ENCODE measurements around the gene ARHGAP44. TPM values are rescaled to one million over a fixed set of nuclear protein-coding genes. Genes with fewer than 3 reads are reported as not detected.

The ARHGAP44 gene
- total RNA-seq, 1 donor from 2014 or later = 12.4 TPM

DNA sequence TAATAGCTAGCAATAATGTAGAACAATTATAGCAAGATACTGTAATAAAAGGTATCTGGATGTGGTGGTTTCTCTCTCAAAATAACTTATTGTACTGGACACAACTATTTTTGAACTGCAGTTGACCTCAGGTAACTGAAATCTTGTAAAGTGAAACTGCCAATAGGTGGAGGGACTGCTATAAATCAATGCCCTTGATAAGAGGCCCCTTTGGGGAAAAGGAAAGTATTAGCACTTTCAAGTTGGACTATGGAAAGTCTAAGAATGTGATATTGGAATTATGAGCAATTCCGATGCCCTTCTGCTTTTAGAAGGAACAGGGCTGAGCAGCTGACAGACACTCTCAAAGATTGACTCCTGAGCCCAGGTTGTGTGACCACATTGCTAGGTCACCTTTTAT is 44.5 kb upstream of the ARHGAP44 start:
- H3K27ac Mint-ChIP-seq = no peak overlapping the region
- TF ChIP-seq, protein P1, sequence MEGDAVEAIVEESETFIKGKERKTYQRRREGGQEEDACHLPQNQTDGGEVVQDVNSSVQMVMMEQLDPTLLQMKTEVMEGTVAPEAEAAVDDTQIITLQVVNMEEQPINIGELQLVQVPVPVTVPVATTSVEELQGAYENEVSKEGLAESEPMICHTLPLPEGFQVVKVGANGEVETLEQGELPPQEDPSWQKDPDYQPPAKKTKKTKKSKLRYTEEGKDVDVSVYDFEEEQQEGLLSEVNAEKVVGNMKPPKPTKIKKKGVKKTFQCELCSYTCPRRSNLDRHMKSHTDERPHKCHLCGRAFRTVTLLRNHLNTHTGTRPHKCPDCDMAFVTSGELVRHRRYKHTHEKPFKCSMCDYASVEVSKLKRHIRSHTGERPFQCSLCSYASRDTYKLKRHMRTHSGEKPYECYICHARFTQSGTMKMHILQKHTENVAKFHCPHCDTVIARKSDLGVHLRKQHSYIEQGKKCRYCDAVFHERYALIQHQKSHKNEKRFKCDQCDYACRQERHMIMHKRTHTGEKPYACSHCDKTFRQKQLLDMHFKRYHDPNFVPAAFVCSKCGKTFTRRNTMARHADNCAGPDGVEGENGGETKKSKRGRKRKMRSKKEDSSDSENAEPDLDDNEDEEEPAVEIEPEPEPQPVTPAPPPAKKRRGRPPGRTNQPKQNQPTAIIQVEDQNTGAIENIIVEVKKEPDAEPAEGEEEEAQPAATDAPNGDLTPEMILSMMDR (IDR thresholded peaks at IDR 0.05; ENCODE audit: unreplicated experiment) = no peak
- H3K9me3 Mint-ChIP-seq (ENCODE audit: low read depth) = peaks cover 3% of the 10 kb centered on the region
- DNase-seq (ENCODE audit: low spot score, unreplicated experiment) = no peak
- H3K4me3 Mint-ChIP-seq (ENCODE audit: low read depth) = no peak overlapping the region
- peaks cover 2% of the 10 kb centered on the region for H3K36me3 Mint-ChIP-seq (ENCODE audit: insufficient read depth)
- H3K27me3 Mint-ChIP-seq = no peaks in the 10 kb centered on the region
- peaks cover 25% of the 10 kb centered on the region for H3K4me1 Mint-ChIP-seq (ENCODE audit: low read depth)

DNA sequence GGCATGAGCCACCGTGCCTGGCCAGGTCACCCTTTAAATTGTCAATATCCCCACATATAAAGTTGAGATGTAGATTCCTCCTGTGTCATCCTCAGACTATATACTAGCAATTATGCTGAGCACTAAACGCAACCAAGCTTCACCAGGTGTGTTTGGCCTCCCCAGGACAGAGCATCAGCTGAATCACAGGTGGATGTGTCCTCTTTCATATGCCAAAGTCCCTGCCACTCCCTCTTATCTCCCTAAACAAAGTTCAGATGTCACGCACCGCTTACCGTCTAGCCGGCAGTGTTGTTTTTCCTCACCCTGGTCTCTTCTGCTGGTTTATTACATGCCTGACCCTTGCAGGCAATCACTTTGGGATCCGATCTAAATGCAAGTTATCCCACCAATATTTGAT is 43.8 kb upstream of the ARHGAP44 start:
- peaks cover 2% of the 10 kb centered on the region for H3K36me3 Mint-ChIP-seq (ENCODE audit: insufficient read depth)
- no peak overlapping the region for H3K4me3 Mint-ChIP-seq (ENCODE audit: low read depth)
- no peak for DNase-seq (ENCODE audit: low spot score, unreplicated experiment)
- peaks cover 25% of the 10 kb centered on the region for H3K4me1 Mint-ChIP-seq (ENCODE audit: low read depth)
- H3K9me3 Mint-ChIP-seq (ENCODE audit: low read depth) = peaks cover 3% of the 10 kb centered on the region
- H3K27me3 Mint-ChIP-seq = no peaks in the 10 kb centered on the region
- H3K27ac Mint-ChIP-seq = no peak overlapping the region
- TF ChIP-seq, protein P1 (IDR thresholded peaks at IDR 0.05; ENCODE audit: unreplicated experiment) = no peak

DNA sequence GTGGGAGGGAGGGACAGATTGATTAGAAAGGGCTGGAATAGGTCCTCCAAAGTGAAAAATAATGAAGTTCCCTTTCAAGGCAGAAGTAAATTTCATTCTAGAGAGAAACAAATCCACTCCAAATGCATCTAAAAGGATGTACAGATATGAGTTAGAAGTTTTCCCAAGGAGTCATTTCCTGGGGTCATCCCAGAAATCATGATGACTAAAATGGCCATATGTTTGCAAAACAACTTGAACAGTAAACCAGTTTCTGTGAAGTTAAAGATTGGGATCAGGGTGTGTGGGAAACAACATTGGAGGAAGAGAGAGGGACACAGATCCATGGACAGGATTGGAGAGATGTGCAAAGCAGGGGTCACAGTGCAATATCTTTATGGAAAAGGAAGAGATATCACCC is 32.5 kb upstream of the ARHGAP44 start:
- Mint-ChIP-seq H3K27me3 (no peaks in the 10 kb centered on the region), H3K36me3 (ENCODE audit: insufficient read depth) (peaks cover 1% of the 10 kb centered on the region), H3K4me3 (ENCODE audit: low read depth) (no peak overlapping the region), H3K4me1 (ENCODE audit: low read depth) (peaks cover 2% of the 10 kb centered on the region), H3K27ac (no peak overlapping the region), H3K9me3 (ENCODE audit: low read depth) (no peaks in the 10 kb centered on the region)
- DNase-seq (ENCODE audit: low spot score, unreplicated experiment) = no peak
- TF ChIP-seq, protein P1 (IDR thresholded peaks at IDR 0.05; ENCODE audit: unreplicated experiment) = no peak

DNA sequence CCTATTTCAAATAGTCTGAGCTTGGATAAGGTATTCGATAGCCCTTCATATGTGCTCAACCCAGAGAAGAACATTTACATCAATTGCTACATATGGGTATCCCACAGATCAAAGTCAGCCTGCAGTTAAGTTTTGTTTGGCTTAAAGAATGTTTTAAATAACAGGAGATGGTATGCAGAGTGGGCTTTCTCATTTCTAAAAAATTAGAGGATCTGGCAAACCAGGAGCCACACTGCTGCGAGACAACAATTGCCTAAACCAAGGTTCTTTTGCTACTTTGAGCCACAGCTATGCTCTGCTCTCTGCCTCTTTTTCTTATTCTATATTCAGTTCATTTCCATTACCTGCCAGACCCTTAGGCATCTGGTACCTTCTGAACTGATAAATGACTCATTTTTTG is 30.2 kb upstream of the ARHGAP44 start:
- no peaks in the 10 kb centered on the region for H3K9me3 Mint-ChIP-seq (ENCODE audit: low read depth)
- H3K4me1 Mint-ChIP-seq (ENCODE audit: low read depth) = peaks cover 2% of the 10 kb centered on the region
- no peak overlapping the region for H3K27ac Mint-ChIP-seq
- DNase-seq (ENCODE audit: low spot score, unreplicated experiment) = no peak
- H3K27me3 Mint-ChIP-seq = peaks cover 4% of the 10 kb centered on the region
- H3K36me3 Mint-ChIP-seq (ENCODE audit: insufficient read depth) = peaks cover 1% of the 10 kb centered on the region
- H3K4me3 Mint-ChIP-seq (ENCODE audit: low read depth) = no peak overlapping the region
- TF ChIP-seq, protein P1 (IDR thresholded peaks at IDR 0.05; ENCODE audit: unreplicated experiment) = no peak

DNA sequence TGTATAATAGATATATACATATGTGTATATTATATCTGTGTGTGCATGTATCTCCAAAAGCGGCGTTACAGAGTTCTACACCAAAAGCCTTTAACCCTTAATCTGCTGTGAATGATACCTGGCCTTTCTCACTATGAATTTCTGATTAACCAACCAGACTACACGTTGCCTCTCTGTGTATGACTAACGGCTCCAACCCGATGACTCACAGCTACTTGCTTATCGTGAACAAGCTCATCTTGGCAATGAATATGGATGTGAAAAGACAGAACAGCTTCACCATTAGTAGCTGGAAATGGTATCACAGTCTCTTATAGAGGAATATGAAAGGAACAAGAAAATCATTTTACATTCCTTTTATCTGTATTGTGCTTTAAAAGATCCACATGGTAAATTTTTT is 23.8 kb upstream of the ARHGAP44 start:
- Mint-ChIP-seq H3K27me3 (peaks cover 4% of the 10 kb centered on the region), H3K4me1 (ENCODE audit: low read depth) (peaks cover 2% of the 10 kb centered on the region), H3K9me3 (ENCODE audit: low read depth) (no peaks in the 10 kb centered on the region), H3K27ac (no peak overlapping the region), H3K36me3 (ENCODE audit: insufficient read depth) (no peaks in the 10 kb centered on the region), H3K4me3 (ENCODE audit: low read depth) (no peak overlapping the region)
- DNase-seq (ENCODE audit: low spot score, unreplicated experiment) = no peak
- TF ChIP-seq, protein P1 (IDR thresholded peaks at IDR 0.05; ENCODE audit: unreplicated experiment) = no peak
